WTC11 (cell line): Measurements from ENCODE around the gene DHRS2. TPM values are rescaled to one million over a fixed set of nuclear protein-coding genes. Genes with fewer than 3 reads are reported as not detected.

Experiments
- ATAC-seq: fragments of 200-7000 bp; cut with Tn5 transposase; 2 replicates; pipeline ENCODE4 v1.10.0; 2021; ENCODE audit warnings: mild to moderate bottlenecking, moderate library complexity
- CTCF ChIA-PET: fragments of 300-600 bp; sonication (Branson Sonifier 250); formaldehyde crosslinking; loops from one replicate; lab custom pipeline; 2021; ENCODE audit warnings: antibody characterized with exemption; lab: Charles Lee
- POLR2A ChIA-PET: fragments of 350-600 bp; sonication (Branson Sonifier 250); formaldehyde crosslinking; loops from one replicate; lab custom pipeline; 2021; ENCODE audit warnings: antibody characterized with exemption; lab: Charles Lee
- DNase-seq: peaks from one replicate; pipeline ENCODE4 v3.0.0; 2021; ENCODE audit warnings: low spot score
- H3K27ac Mint-ChIP-seq: 2 replicates; pipeline ENCODE4 v1.8.0; 2021; ENCODE audit warnings: mixed read lengths
- H3K27me3 Mint-ChIP-seq: 2 replicates; pipeline ENCODE4 v1.8.0; 2021; ENCODE audit warnings: low read depth, mild to moderate bottlenecking, moderate library complexity, mixed read lengths
- H3K36me3 Mint-ChIP-seq: 2 replicates; pipeline ENCODE4 v1.8.0; 2021; ENCODE audit warnings: mixed read lengths
- H3K4me1 Mint-ChIP-seq: 2 replicates; pipeline ENCODE4 v1.8.0; 2022; ENCODE audit warnings: mixed read lengths
- H3K4me3 Mint-ChIP-seq: 2 replicates; pipeline ENCODE4 v1.8.0; 2021; ENCODE audit warnings: mild to moderate bottlenecking, moderate library complexity, mixed read lengths
- H3K9me3 Mint-ChIP-seq: 2 replicates; pipeline ENCODE4 v1.8.0; 2021; ENCODE audit warnings: mixed read lengths
- CBFB ChIP-seq: sonication (generic); formaldehyde crosslinking; IDR thresholded peaks from 2 replicates; pipeline ENCODE4 v1.8.1; 2022; ENCODE audit warnings: mild to moderate bottlenecking, low read depth, missing genetic modification reagents
- CREB1 ChIP-seq: sonication (generic); formaldehyde crosslinking; IDR thresholded peaks from 2 replicates; pipeline ENCODE4 v1.8.0; 2023; ENCODE audit warnings: mild to moderate bottlenecking, missing genetic modification reagents
- CREM ChIP-seq: sonication (generic); formaldehyde crosslinking; IDR thresholded peaks from 2 replicates; pipeline ENCODE4 v1.8.1; 2022; ENCODE audit warnings: mild to moderate bottlenecking, missing genetic modification reagents, moderate library complexity
- FOXP1 ChIP-seq: sonication (generic); formaldehyde crosslinking; IDR thresholded peaks from 2 replicates; pipeline ENCODE4 v1.8.0; 2022; ENCODE audit warnings: missing genetic modification reagents, mild to moderate bottlenecking, moderate library complexity, borderline replicate concordance
- JAZF1 ChIP-seq: fragments of 250-450 bp; sonication (Bioruptor Pico); IDR thresholded peaks from 2 replicates; pipeline ENCODE4 v1.9.0; 2021; ENCODE audit warnings: moderate library complexity, mild to moderate bottlenecking, inconsistent platforms
- KAT7 ChIP-seq: sonication (generic); formaldehyde crosslinking; IDR thresholded peaks from 2 replicates; pipeline ENCODE4 v1.8.1; 2023; ENCODE audit warnings: missing genetic modification reagents, mild to moderate bottlenecking, borderline replicate concordance
- NFYB ChIP-seq: sonication (generic); formaldehyde crosslinking; conservative IDR thresholded peaks from 2 replicates; pipeline ENCODE4 v1.8.0; 2022; ENCODE audit warnings: low read depth, missing genetic modification reagents
- NR1H2 ChIP-seq: sonication (generic); formaldehyde crosslinking; IDR thresholded peaks from 2 replicates; pipeline ENCODE4 v1.9.0; 2021; ENCODE audit warnings: mild to moderate bottlenecking, moderate library complexity, missing genetic modification reagents
- NR2C2 ChIP-seq: sonication (generic); formaldehyde crosslinking; IDR thresholded peaks from 2 replicates; pipeline ENCODE4 v1.8.0; 2022; ENCODE audit warnings: mild to moderate bottlenecking, missing genetic modification reagents
- PRRX2 ChIP-seq: fragments of 250-450 bp; sonication (Bioruptor Pico); IDR thresholded peaks from 2 replicates; pipeline ENCODE4 v1.8.0; 2021; ENCODE audit warnings: mild to moderate bottlenecking
- RORB ChIP-seq: fragments of 250-450 bp; sonication (Bioruptor Pico); IDR thresholded peaks from 2 replicates; pipeline ENCODE4 v1.9.0; 2021; ENCODE audit warnings: mild to moderate bottlenecking
- SOX15 ChIP-seq: fragments of 250-450 bp; sonication (Bioruptor Pico); IDR thresholded peaks from 2 replicates; pipeline ENCODE4 v1.9.0; 2021; ENCODE audit warnings: mild to moderate bottlenecking
- TEAD1 ChIP-seq: sonication (generic); formaldehyde crosslinking; IDR thresholded peaks from 2 replicates; pipeline ENCODE4 v1.8.0; 2022; ENCODE audit warnings: mild to moderate bottlenecking, missing genetic modification reagents
- ZNF138 ChIP-seq: sonication (generic); formaldehyde crosslinking; conservative IDR thresholded peaks from 2 replicates; pipeline ENCODE4 v1.8.1; 2022; ENCODE audit warnings: mild to moderate bottlenecking, moderate library complexity, missing genetic modification reagents
- ZNF232 ChIP-seq: sonication (generic); formaldehyde crosslinking; IDR thresholded peaks from 2 replicates; pipeline ENCODE4 v1.8.0; 2022; ENCODE audit warnings: mild to moderate bottlenecking, missing genetic modification reagents
- ZNF416 ChIP-seq: fragments of 250-450 bp; sonication (Bioruptor Pico); IDR thresholded peaks from 2 replicates; pipeline ENCODE4 v1.9.0; 2021; ENCODE audit warnings: mild to moderate bottlenecking, inconsistent platforms
- ZNF425 ChIP-seq: fragments of 250-450 bp; sonication (Bioruptor Pico); conservative IDR thresholded peaks from 2 replicates; pipeline ENCODE4 v1.9.0; 2021; ENCODE audit warnings: mild to moderate bottlenecking
- total RNA-seq: library from RNA; stranded (reverse); gene quantifications from 3 replicates; pipeline ENCODE4 v1.2.3, GENCODE V29; 2021
- TF ChIP-seq, protein P1 (sequence below): fragments of 250-450 bp; sonication (Bioruptor Pico); IDR thresholded peaks from 2 replicates; pipeline ENCODE4 v2.1.2; 2022; ENCODE audit warnings: mild to moderate bottlenecking, moderate library complexity
- TF ChIP-seq, protein P2 (sequence below): fragments of 250-450 bp; sonication (Bioruptor Pico); IDR thresholded peaks from 2 replicates; pipeline ENCODE4 v1.9.0; 2021; ENCODE audit warnings: mild to moderate bottlenecking, borderline replicate concordance
- TF ChIP-seq, protein P3 (sequence below): sonication (generic); formaldehyde crosslinking; IDR thresholded peaks from 2 replicates; pipeline ENCODE4 v1.8.1; 2022; ENCODE audit warnings: low read depth, missing genetic modification reagents, borderline replicate concordance
- TF ChIP-seq, protein P4 (sequence below): sonication (generic); formaldehyde crosslinking; IDR thresholded peaks from 2 replicates; pipeline ENCODE4 v1.8.1; 2022; ENCODE audit warnings: missing genetic modification reagents, borderline replicate concordance

The DHRS2 gene
- total RNA-seq, 1 experiment from 2014 or later = 4.5 TPM

- POLR2A ChIA-PET = no interaction called here
- no peaks in the 10 kb centered on the region for H3K4me1 Mint-ChIP-seq
- H3K36me3 Mint-ChIP-seq = peaks cover 26% of the 10 kb centered on the region
- no peak for ATAC-seq
- peaks cover 78% of the 10 kb centered on the region for H3K9me3 Mint-ChIP-seq
- H3K27me3 Mint-ChIP-seq = peaks cover 37% of the 10 kb centered on the region
- no peak for DNase-seq
- TF ChIP-seq SOX15 (CRISPR knock-in tag) (no peak), NR2C2 (CRISPR knock-in tag) (no peak), ZNF232 (CRISPR knock-in tag) (no peak), NFYB (CRISPR knock-in tag) (no peak), ZNF138 (no peak), CBFB (CRISPR knock-in tag) (no peak), TEAD1 (no peak), ZNF416 (CRISPR knock-in tag) (no peak), KAT7 (CRISPR knock-in tag) (no peak), FOXP1 (no peak), PRRX2 (CRISPR knock-in tag) (no peak), CREB1 (CRISPR knock-in tag) (no peak), RORB (CRISPR knock-in tag) (no peak)
- TF ChIP-seq, protein P1, sequence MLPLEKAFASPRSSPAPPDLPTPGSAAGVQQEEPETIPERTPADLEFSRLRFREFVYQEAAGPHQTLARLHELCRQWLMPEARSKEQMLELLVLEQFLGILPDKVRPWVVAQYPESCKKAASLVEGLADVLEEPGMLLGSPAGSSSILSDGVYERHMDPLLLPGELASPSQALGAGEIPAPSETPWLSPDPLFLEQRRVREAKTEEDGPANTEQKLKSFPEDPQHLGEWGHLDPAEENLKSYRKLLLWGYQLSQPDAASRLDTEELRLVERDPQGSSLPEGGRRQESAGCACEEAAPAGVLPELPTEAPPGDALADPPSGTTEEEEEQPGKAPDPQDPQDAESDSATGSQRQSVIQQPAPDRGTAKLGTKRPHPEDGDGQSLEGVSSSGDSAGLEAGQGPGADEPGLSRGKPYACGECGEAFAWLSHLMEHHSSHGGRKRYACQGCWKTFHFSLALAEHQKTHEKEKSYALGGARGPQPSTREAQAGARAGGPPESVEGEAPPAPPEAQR (CRISPR knock-in tag) = no peak
- TF ChIP-seq, protein P2, sequence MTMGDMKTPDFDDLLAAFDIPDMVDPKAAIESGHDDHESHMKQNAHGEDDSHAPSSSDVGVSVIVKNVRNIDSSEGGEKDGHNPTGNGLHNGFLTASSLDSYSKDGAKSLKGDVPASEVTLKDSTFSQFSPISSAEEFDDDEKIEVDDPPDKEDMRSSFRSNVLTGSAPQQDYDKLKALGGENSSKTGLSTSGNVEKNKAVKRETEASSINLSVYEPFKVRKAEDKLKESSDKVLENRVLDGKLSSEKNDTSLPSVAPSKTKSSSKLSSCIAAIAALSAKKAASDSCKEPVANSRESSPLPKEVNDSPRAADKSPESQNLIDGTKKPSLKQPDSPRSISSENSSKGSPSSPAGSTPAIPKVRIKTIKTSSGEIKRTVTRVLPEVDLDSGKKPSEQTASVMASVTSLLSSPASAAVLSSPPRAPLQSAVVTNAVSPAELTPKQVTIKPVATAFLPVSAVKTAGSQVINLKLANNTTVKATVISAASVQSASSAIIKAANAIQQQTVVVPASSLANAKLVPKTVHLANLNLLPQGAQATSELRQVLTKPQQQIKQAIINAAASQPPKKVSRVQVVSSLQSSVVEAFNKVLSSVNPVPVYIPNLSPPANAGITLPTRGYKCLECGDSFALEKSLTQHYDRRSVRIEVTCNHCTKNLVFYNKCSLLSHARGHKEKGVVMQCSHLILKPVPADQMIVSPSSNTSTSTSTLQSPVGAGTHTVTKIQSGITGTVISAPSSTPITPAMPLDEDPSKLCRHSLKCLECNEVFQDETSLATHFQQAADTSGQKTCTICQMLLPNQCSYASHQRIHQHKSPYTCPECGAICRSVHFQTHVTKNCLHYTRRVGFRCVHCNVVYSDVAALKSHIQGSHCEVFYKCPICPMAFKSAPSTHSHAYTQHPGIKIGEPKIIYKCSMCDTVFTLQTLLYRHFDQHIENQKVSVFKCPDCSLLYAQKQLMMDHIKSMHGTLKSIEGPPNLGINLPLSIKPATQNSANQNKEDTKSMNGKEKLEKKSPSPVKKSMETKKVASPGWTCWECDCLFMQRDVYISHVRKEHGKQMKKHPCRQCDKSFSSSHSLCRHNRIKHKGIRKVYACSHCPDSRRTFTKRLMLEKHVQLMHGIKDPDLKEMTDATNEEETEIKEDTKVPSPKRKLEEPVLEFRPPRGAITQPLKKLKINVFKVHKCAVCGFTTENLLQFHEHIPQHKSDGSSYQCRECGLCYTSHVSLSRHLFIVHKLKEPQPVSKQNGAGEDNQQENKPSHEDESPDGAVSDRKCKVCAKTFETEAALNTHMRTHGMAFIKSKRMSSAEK (CRISPR knock-in tag) = no peak
- TF ChIP-seq, protein P3, sequence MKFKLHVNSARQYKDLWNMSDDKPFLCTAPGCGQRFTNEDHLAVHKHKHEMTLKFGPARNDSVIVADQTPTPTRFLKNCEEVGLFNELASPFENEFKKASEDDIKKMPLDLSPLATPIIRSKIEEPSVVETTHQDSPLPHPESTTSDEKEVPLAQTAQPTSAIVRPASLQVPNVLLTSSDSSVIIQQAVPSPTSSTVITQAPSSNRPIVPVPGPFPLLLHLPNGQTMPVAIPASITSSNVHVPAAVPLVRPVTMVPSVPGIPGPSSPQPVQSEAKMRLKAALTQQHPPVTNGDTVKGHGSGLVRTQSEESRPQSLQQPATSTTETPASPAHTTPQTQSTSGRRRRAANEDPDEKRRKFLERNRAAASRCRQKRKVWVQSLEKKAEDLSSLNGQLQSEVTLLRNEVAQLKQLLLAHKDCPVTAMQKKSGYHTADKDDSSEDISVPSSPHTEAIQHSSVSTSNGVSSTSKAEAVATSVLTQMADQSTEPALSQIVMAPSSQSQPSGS (CRISPR knock-in tag) = no peak
- CTCF ChIA-PET = no interaction called here
- no peak overlapping the region for H3K4me3 Mint-ChIP-seq
- no peak overlapping the region for H3K27ac Mint-ChIP-seq
These were observed 11.2 kb upstream of the DHRS2 start for GRCh38 chr14:23624830-23625404.

- POLR2A ChIA-PET = no interaction called here
- TF ChIP-seq, protein P4, sequence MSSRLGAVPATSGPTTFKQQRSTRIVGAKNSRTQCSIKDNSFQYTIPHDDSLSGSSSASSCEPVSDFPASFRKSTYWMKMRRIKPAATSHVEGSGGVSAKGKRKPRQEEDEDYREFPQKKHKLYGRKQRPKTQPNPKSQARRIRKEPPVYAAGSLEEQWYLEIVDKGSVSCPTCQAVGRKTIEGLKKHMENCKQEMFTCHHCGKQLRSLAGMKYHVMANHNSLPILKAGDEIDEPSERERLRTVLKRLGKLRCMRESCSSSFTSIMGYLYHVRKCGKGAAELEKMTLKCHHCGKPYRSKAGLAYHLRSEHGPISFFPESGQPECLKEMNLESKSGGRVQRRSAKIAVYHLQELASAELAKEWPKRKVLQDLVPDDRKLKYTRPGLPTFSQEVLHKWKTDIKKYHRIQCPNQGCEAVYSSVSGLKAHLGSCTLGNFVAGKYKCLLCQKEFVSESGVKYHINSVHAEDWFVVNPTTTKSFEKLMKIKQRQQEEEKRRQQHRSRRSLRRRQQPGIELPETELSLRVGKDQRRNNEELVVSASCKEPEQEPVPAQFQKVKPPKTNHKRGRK = no peak
- TF ChIP-seq CREM (CRISPR knock-in tag) (no peak), NR1H2 (CRISPR knock-in tag) (no peak), ZNF425 (CRISPR knock-in tag) (no peak), JAZF1 (CRISPR knock-in tag) (no peak)
- ATAC-seq = no peak
- Mint-ChIP-seq H3K27me3 (peaks cover 26% of the 10 kb centered on the region), H3K27ac (no peak overlapping the region), H3K4me3 (no peak overlapping the region), H3K9me3 (peaks cover 59% of the 10 kb centered on the region), H3K4me1 (peaks cover 7% of the 10 kb centered on the region), H3K36me3 (peaks cover 26% of the 10 kb centered on the region)
- CTCF ChIA-PET = interaction anchor here (1.4 kb wide), 1 partner anchor 38 kb away, joined by 4 read pairs; no protein-coding TSS in a partner anchor
- no peak for DNase-seq
These were observed 9.2 kb upstream of the DHRS2 start for GRCh38 chr14:23626946-23627345.
